Stimulated activated CD8-positive, alpha-beta memory T cell treated with anti-CD3 and anti-CD28 coated beads, Interleukin-4, amount 100 ng/mL, for 4 hours (primary cell): ENCODE results near the gene RAB3IL1.

Experiments used
- DNase-seq, 2 donors: peaks; one replicate each; pipeline ENCODE4 v3.0.0-alpha.2; 2020; ENCODE audit warnings: low read depth in 2 of 2, low spot score in 1 of 2

RAB3IL1 gene

GRCh38 chr11:61905801-61906521 is 11.4 kb downstream of the RAB3IL1 start:
- DNase-seq = no peak

GRCh38 chr11:61905067-61905696 is 12.2 kb downstream of the RAB3IL1 start:
- no peak for DNase-seq

DNA sequence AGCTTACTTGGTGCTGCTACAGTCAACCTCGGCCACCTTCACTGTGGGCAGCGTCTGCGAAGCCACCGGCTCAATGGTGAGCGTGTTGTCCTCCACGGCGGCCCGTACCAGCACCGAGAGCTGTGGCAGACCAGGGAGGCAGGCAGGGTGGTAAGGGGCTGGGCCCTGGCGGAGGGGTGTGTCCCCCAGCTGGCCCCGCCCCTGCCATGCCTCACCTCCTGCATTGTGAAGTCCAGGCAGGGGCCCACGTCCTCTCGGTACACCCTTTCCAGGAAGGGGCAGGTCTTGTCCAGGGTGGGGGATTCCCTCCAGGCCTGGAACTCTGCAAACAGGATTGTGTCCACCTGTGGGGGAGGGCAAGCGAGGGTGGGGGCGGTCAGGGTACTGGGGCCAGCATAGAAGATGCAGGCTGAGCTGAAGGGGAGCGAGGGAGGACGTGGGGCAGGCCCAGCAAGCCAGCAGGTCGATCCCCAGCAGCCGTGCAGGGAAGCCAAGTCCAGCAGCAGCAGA is 12.8 kb downstream of the RAB3IL1 start:
- no peak for DNase-seq

- no peak for DNase-seq
Observed at GRCh38 chr11:61903845-61904244, 13.5 kb downstream of the RAB3IL1 start.

GRCh38 chr11:61902313-61902712 is 15.1 kb downstream of the RAB3IL1 start:
- DNase-seq = no peak

DNA sequence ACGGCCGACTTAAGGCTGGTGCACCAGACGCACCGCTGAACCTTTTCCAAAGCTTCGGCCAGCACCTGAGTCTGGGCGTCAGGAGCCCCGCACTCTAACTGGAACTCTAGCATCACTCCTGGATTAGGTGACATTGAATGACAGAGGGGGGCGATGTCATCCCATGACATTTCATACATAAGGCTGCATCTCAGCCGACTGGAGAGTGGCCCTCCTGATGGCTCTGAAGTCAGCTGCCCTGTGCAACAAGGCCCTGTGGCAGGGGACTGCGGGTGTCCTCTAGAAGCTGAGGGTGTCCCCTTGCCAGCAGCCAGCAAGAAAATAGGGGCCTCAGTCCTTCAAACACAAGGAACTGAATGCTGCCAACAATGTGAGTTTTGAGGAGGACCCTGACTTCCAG is 16.0 kb downstream of the RAB3IL1 start:
- no peak for DNase-seq

GRCh38 chr11:61900251-61900650 is 17.1 kb downstream of the RAB3IL1 start:
- DNase-seq = no peak

- peak; percentile 72 to 87 for DNase-seq
Observed at GRCh38 chr11:61899146-61899841, 18.1 kb downstream of the RAB3IL1 start.

GRCh38 chr11:61898247-61898582 is 19.2 kb downstream of the RAB3IL1 start:
- DNase-seq = no peak

- DNase-seq = peak; percentile 43 to 67
Observed at GRCh38 chr11:61897387-61898246, 19.7 kb downstream of the RAB3IL1 start.

DNA sequence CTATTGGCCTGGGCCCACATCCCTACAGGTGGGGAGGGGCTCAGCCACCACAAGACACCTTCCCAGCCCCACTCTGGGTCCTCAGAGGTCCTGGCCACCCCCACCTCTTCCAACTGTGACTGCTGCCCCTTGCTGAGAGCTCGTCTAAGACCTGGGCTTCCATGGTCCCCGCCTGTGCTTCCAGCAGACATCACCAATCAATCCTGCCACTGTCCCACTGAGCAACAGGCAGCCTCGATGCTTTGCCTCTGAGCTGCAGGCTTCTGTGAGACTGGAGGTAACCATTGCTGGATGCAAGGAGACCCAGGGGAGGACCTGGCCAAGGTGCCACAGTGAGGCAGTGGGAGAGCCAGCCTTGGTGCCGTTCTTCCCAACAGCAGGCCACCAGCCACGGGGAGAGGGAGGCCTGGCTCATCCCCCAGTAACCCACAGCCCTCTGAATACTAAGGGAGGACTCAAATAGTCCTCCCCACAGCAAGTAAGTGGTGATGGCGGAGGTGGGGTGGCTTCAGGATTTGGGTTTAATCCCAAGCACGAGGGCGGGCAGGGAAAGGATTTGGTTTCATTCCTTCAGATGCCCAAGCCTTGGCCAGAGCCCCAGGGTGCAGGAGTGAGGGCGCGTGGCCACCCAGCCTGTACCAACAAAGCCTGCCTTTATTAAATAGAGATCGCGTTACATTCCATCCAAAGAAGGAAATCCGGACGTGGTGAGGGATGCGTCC is 20.5 kb downstream of the RAB3IL1 start:
- DNase-seq = no peak

GRCh38 chr11:61895718-61896059 is 21.7 kb downstream of the RAB3IL1 start:
- no peak for DNase-seq

DNA sequence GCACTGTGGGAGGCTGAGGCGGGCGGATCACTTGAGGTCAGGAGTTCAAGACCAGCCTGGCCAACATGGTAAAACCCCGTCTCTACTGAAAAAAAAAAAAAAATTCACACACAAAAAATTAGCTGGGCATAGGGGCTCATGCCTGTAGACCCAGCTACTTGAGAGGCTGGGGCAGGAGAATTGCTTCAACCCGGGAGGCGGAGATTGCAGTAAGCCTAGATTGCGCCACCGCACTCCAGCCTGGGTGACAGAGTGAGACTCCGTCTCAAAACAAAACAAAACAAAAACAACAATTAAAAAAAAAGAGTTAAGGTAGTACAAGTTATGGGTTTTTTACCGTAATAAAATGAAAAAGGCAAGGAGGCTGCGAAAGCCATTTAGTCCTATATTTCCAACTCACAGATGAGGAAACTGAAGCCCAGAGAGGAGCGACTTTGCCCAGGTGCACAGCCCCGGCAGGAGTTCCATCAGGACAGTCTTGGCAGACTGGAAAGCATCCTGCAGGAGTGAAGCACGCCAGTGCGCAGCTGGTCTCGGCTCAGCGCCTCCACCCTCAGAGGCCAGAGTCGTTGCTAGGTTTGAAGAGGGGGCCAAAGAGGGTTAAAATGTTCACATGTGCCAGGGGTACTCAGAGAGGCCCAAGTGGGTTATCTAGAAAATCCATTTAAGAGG is 22.2 kb downstream of the RAB3IL1 start:
- no peak for DNase-seq

DNA sequence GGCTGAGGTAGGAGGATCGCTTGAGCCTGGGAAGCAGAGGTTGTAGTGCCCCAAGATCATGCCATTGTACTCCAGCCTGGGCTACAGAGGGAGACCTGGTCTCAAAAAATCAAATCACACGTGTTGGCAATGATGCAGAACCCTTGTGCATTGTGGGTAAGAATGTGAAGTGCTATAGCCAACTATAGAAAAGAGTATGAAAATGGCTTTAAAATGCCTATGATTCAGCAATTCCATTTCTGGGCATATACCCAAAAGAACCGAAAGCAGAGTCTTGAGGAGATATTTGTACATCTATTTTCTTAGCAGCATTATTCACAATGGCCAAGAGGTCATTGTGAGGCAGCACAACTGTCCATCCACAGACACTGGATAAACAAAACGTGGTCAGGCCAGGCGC is 23.4 kb downstream of the RAB3IL1 start:
- DNase-seq = no peak

DNA sequence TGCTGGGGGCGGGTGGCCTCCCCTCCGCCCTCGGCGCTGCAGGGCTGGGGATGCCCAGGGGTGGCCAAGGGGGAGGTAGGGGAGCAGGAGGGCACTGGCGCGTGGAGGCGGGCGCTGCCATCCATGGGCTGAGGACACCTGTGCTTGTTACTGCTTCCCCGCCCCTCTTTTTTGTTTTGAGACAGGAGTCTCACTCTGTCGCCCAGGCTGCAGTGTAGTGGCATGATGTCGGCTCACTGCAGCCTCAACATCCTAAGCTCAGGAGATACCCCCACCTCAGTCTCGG is 25.3 kb downstream of the RAB3IL1 start:
- no peak for DNase-seq

DNA sequence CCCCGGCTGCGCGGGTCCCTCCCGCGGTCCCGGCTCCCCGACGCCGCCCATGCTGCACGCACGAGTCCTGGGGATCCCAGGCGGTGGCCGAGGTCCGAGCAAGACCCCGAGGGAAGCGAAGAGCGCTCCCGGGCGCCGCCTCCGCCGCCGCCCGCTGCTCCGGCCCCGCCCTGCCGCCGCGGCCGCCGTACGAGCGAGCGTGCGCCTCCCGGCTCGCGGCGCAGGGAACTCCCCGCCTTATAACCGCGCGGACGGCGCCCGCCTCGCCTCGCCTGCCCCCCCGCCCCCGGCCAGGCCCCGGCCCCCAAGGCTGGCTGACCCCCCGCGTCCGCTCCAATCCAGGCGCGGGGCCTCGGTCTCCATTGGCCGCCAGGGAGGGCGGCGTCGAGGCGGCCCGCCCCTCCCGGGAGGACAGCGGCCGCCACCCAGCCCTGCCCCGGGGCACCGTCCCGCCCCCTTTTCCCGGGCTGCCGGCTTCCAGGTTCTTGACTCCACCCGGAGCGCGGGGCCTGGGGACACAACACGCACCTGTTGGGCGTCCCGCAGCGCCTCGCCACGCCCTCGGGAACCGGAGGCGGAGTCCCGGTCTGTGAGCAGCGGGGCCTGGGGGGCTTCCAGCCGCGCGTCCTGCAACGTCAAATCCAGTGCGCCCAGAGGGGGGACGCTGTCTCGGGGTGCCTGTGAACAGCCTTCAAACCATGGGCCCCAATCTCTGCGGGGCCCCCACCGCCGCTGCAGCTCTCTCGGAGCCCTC is 25.9 kb downstream of the RAB3IL1 start, which contains the start of gene FADS3:
TSS of gene FADS3 (minus strand) at position 215 of the 754 bp plus-strand sequence. CDS start at position 51, 164 bp downstream.
- no peak for DNase-seq

DNA sequence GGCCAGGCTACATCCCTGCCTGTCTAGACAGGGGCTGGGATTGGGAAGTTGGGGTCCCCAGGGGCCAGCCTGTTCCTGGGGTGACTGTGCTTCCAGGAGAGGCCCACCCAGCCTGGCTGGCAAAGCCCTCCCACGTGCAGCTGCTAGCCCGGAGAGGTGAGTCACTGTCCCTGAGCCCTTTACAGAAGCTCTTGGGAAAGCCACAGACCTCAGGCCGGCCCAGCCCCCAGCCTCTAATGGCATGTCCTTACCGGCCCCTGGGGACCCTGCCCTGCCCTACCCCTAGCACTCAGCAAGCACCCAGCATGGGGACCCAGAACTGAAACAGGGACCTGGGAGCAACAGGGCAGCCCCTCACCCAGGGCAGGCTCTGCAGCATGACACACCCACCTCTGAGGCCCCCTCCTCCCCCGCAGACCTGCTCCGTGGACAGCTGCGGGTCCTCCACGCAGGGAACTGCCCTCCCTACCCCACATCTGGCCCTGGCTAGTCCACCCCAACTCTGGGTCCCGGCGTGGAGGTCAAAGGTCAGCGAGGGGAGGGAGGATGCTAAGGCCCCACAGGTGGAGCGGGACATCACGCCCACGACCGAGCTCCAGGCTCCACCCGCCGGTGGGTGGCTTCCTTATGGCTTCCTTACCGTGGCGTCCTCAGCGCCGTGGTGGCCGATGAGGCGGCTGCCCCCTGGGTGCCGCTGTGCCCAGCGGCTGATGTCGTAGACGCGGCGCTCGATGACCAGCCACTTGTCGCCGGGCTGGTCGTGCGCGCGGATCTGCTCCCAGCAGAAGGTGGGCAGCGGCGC is 26.6 kb downstream of the RAB3IL1 start:
- no peak for DNase-seq

DNA sequence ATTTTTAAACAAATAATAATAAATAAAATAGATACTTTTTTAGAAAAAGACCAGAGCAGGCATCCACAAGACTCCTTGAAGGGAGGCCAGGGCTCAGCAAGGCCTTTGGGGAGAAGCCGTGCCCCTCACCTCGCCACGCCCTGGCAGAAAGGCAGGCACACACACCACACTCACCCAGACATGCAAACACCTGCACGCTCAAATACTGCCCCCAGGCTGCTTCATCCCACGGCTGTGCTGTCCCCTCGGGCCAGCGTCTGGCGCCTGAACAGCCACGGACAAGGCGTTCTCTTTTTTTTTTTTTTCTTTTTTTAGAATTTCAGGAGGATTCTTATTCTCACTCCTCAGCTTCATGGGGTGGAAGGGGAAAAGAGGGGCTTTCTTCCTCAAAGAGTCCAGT is 27.5 kb downstream of the RAB3IL1 start:
- no peak for DNase-seq

DNA sequence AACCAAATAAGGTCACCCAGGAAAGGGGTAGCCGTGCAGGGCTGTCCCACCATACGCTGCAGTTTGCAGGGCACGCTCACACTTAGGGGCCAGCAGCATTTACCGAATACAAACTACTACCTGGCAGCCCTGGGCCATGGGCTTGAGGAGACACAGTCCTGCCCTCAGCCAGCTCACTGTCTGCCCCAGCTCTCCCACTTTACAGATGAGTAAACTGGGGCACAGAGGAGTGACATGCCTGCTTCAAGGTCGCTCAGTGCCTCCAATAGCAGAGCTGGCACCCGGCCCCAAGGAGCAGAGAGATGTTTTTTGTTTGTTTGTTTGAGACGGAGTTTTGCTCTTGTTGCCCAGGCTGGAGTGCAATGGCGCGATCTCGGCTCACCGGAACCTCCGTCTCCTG is 28.8 kb downstream of the RAB3IL1 start:
- no peak for DNase-seq
